Measurements from ENCODE around the gene BCAR3. TPM values are rescaled to one million over a fixed set of nuclear protein-coding genes. Genes with fewer than 3 reads are reported as not detected.

Gene BCAR3
- total and polyA plus RNA-seq, 2 of the 4 experiments (the other 2 are of a cell fraction), result 41.4 to 46.4 TPM

DNA sequence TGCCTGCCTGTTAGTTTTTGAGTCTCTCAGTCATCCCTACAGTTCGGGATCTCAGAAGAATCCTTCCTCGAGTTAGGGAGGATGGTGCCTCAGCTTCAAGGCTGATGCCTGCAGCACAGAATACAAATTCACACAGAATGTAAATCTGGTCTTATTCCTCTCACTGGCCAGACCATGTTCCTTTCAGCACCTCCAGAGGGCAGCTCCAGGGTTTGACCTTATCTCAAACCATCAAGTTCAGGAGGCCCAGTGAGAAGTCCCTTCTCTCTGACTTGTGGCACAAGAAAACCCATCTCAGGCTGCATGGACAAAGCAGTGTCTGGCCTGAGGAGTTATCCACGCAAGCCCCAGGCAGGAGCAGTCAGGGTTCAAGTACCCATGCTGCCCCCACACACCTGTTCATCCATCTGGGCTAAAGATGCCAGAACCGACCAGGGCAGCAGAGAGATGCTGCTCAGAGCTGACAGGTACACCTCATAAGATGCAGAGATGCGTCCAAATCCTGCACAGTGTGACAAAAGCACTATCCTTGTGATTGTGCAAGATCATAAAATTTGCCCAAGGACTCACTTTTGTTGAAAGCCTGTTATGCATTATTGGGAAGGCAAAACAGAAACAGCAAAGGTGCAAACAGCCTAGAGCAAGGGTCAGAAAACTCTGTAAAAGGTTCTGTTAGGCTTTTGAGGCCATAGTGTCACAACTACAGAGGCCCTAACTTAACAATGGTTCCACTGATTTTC is 49.8 kb downstream of the BCAR3 start:
- no peak for DNase-seq
- Histone ChIP-seq H3K4ac (ENCODE audit: low read depth, low read length) (peak overlapping the region; percentile 10; the same call in 1 of the 2 replicates), H4K20me1 (ENCODE audit: insufficient read depth, low read length) (peaks cover 41% of the 10 kb centered on the region), H2BK5ac (ENCODE audit: low read depth, low read length, poor library complexity, severe bottlenecking) (no peak overlapping the region), H2AK5ac (ENCODE audit: low read depth, low read length) (peak overlapping the region; percentile 60; the same call in 1 of the 2 replicates), H2BK20ac (ENCODE audit: low read depth, low read length) (0 out of 2 replicates have a peak overlapping the region, but pooled peaks have one; percentile 23), H3K56ac (ENCODE audit: extremely low read depth, insufficient read depth, low read length) (no peak overlapping the region), H3K79me1 (ENCODE audit: low read depth in 1 of 2, low read length in 2 of 2) (peaks cover 42 to 79% of the 10 kb centered on the region in 2 experiments), H4K8ac (ENCODE audit: low read depth in 2 of 2, low read length in 2 of 2) (peak overlapping the region in 1 of 2 experiments; percentile 32; a peak in 1 of 4 replicates), H3K4me2 (ENCODE audit: low read depth, low read length) (no peak overlapping the region), H3K27ac (ENCODE audit: insufficient read depth, low read length) (no peak overlapping the region), H3K14ac (replicated peaks; ENCODE audit: low read depth, low read length) (0 out of 2 replicates have a peak overlapping the region, but pooled peaks have one; percentile 1), H3K4me3 (ENCODE audit: insufficient read depth, low read depth, low read length) (no peak overlapping the region), H2AFZ (replicated peaks; ENCODE audit: low read length, poor library complexity) (no peak overlapping the region), H3K23ac (ENCODE audit: low read depth, low read length) (no peak overlapping the region), H3K4me1 (ENCODE audit: control insufficient read depth, insufficient read depth, low read length) (peaks cover 9% of the 10 kb centered on the region), H3K9me1 (ENCODE audit: insufficient read depth, low read length) (peaks cover 19% of the 10 kb centered on the region), H3K36me3 (ENCODE audit: control insufficient read depth, insufficient read depth, low read length) (peaks cover 12% of the 10 kb centered on the region), H3K9ac (ENCODE audit: low read depth, low read length) (no peak overlapping the region), H3K9me3 (ENCODE audit: control insufficient read depth, insufficient read depth, low read length) (no peaks in the 10 kb centered on the region), H4K91ac (ENCODE audit: insufficient read depth, low read depth, low read length) (no peak overlapping the region), H4K5ac (ENCODE audit: low read depth, low read length) (no peak overlapping the region), H3K27me3 (ENCODE audit: control insufficient read depth, insufficient read depth, low read length) (no peaks in the 10 kb centered on the region), H2BK120ac (ENCODE audit: low read depth, low read length) (no peak overlapping the region), H2BK15ac (ENCODE audit: low read depth, low read length) (no peak overlapping the region), H2AK9ac (replicated peaks; ENCODE audit: low read depth, low read length, poor library complexity) (no peak overlapping the region), H3K18ac (ENCODE audit: low read depth, low read length) (no peak overlapping the region)
- intact Hi-C loops (cut with micrococcal nuclease), result loop anchor here (5.0 kb wide), 1 partner anchor 106 kb away; no protein-coding TSS in a partner anchor
- BruUV-seq (replicated peaks), result no TSS peak
- TF ChIP-seq CEBPB (IDR thresholded peaks at IDR 0.05; ENCODE audit: low read depth, low read length) (peak; percentile 54), SMC3 (IDR thresholded peaks at IDR 0.05; ENCODE audit: low read depth, low read length) (peak; percentile 41; the same call in 1 of the 2 replicates), RAD21 (IDR thresholded peaks at IDR 0.05; ENCODE audit: low read length) (no peak; the same call in 1 of the 2 replicates)
- TF ChIP-seq, protein P1, sequence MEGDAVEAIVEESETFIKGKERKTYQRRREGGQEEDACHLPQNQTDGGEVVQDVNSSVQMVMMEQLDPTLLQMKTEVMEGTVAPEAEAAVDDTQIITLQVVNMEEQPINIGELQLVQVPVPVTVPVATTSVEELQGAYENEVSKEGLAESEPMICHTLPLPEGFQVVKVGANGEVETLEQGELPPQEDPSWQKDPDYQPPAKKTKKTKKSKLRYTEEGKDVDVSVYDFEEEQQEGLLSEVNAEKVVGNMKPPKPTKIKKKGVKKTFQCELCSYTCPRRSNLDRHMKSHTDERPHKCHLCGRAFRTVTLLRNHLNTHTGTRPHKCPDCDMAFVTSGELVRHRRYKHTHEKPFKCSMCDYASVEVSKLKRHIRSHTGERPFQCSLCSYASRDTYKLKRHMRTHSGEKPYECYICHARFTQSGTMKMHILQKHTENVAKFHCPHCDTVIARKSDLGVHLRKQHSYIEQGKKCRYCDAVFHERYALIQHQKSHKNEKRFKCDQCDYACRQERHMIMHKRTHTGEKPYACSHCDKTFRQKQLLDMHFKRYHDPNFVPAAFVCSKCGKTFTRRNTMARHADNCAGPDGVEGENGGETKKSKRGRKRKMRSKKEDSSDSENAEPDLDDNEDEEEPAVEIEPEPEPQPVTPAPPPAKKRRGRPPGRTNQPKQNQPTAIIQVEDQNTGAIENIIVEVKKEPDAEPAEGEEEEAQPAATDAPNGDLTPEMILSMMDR (conservative IDR thresholded peaks at IDR 0.05; ENCODE audit: low read depth, low read length), result 0 out of 2 replicates have a peak, but pooled peaks have one; percentile 14
- CTCF ChIA-PET, result interaction anchor here (2.3 kb wide), 1 partner anchor 182 kb away, joined by 20 read pairs; no protein-coding TSS in a partner anchor
- 89% methylated on average over 3 of the region's 5 CpGs; no CpG with 5 or more reads in 1 of the 2 experiments for WGBS, 2 experiments (ENCODE audit: extremely low coverage in 2 of 2, insufficient read length in 1 of 2)
- in situ Hi-C loops (cut with MboI; ENCODE audit: low sequenced_read_pairs), result loop anchor here (10.0 kb wide), 1 partner anchor 63 kb away; no protein-coding TSS in a partner anchor
- no peak; the same call in 1 of the 2 replicates for ATAC-seq (ENCODE audit: low read depth)
- dilution Hi-C loops (cut with HindIII; ENCODE audit: low sequenced_read_pairs, unreplicated experiment), result no loop called here
- POLR2A ChIA-PET (ENCODE audit: unreplicated experiment), result no interaction called here

All from IMR-90 (cell line).